PC-3 (cell line): ENCODE measurements around the gene SYP. TPM values are rescaled to one million over a fixed set of nuclear protein-coding genes. Genes with fewer than 3 reads are reported as not detected.

Experiments used
- ATAC-seq: fragments of 200-7000 bp; cut with Tn5 transposase; 2 replicates; pipeline ENCODE4 v1.9.1; 2020; ENCODE audit warnings: mild to moderate bottlenecking, moderate library complexity
- BruUV-seq: library from RNA; stranded (reverse); fragments of 400-500 nt; replicated peaks from 2 replicates; lab custom pipeline; 2021; lab: Mats Ljungman, UMichigan
- CTCF ChIA-PET: fragments of 300-600 bp; sonication (Branson Sonifier 250); formaldehyde crosslinking; loops from one replicate; lab custom pipeline; 2022; ENCODE audit warnings: antibody characterized with exemption; lab: Charles Lee
- POLR2A ChIA-PET: fragments of 300-600 bp; sonication (Branson Sonifier 250); formaldehyde crosslinking; loops from one replicate; lab custom pipeline; 2022; ENCODE audit warnings: antibody characterized with exemption; ENCODE audit not compliant: unreplicated experiment; lab: Charles Lee
- DNase-seq: peaks from one replicate; pipeline ENCODE4 v3.0.0-alpha.2; 2015
- H2AFZ ChIP-seq: fragments of 300-600 bp; sonication (generic); 2 replicates; pipeline ENCODE4 v1.6.0; 2016; ENCODE audit warnings: antibody characterized with exemption, low read length
- H3F3A ChIP-seq: fragments of 300-600 bp; sonication (generic); one replicate; pipeline ENCODE4 v1.6.0; 2017; ENCODE audit warnings: antibody characterized with exemption, low read length, control low read depth, mild to moderate bottlenecking; ENCODE audit not compliant: unreplicated experiment
- H3K27ac ChIP-seq: fragments of 300-600 bp; sonication (generic); 2 replicates; pipeline ENCODE4 v1.5.1; 2016; ENCODE audit warnings: mild to moderate bottlenecking, low read length
- H3K27me3 ChIP-seq: fragments of 300-600 bp; sonication (generic); 2 replicates; pipeline ENCODE4 v1.6.1; 2016; ENCODE audit warnings: low read length, mixed read lengths
- H3K36me3 ChIP-seq: fragments of 300-600 bp; sonication (generic); 2 replicates; pipeline ENCODE4 v1.6.1; 2016; ENCODE audit warnings: low read depth, mixed run types, low read length, mixed read lengths
- H3K4me1 ChIP-seq: fragments of 300-600 bp; sonication (generic); 2 replicates; pipeline ENCODE4 v1.5.1; 2016; ENCODE audit warnings: low read length; ENCODE audit not compliant: insufficient read depth
- H3K4me2 ChIP-seq: fragments of 300-600 bp; sonication (generic); 2 replicates; pipeline ENCODE4 v1.6.0; 2016; ENCODE audit warnings: low read length
- H3K4me3 ChIP-seq: fragments of 300-600 bp; sonication (generic); 2 replicates; pipeline ENCODE4 v1.5.1; 2016; ENCODE audit warnings: mild to moderate bottlenecking, low read length, mixed read lengths
- H3K79me2 ChIP-seq: fragments of 300-600 bp; sonication (generic); 2 replicates; pipeline ENCODE4 v1.6.1; 2017; ENCODE audit warnings: low read length, mixed read lengths
- H3K9ac ChIP-seq: fragments of 300-600 bp; sonication (generic); 2 replicates; pipeline ENCODE4 v1.6.0; 2016; ENCODE audit warnings: mild to moderate bottlenecking, low read length
- H3K9me2 ChIP-seq: fragments of 300-600 bp; sonication (generic); replicated peaks from 2 replicates; pipeline ENCODE4 v1.6.1; 2016; ENCODE audit warnings: mixed run types, low read length, mixed read lengths
- H3K9me3 ChIP-seq: fragments of 300-600 bp; sonication (generic); 2 replicates; pipeline ENCODE4 v1.6.1; 2016; ENCODE audit warnings: low read length, mixed read lengths
- H4K20me1 ChIP-seq: fragments of 300-600 bp; sonication (generic); 2 replicates; pipeline ENCODE4 v1.6.1; 2016; ENCODE audit warnings: low read length, mixed read lengths
- CTCF ChIP-seq: fragments of 300-600 bp; sonication (generic); conservative IDR thresholded peaks from 2 replicates; pipeline ENCODE4 v1.5.1; 2017; ENCODE audit warnings: antibody characterized with exemption, low read depth, mild to moderate bottlenecking, low read length
- EZH2 ChIP-seq: fragments of 300-600 bp; sonication (generic); IDR thresholded peaks from one replicate; pipeline ENCODE4 v1.6.1; 2017; ENCODE audit warnings: antibody characterized with exemption, mild to moderate bottlenecking, low read length; ENCODE audit not compliant: unreplicated experiment
- EZH2phosphoT487 ChIP-seq: fragments of 300-600 bp; sonication (generic); IDR thresholded peaks from 2 replicates; pipeline ENCODE4 v1.6.1; 2018; ENCODE audit warnings: mild to moderate bottlenecking, antibody characterized with exemption, low read length, borderline replicate concordance
- intact Hi-C: fragments of 100-400 bp; cut with micrococcal nuclease; formaldehyde crosslinking; loops from 2 replicates; pipeline ENCODE4 v1.9.0; 2023
- total RNA-seq: library from RNA; depleted of rRNA; stranded (reverse); fragments of >200 nt; gene quantifications from 2 replicates; pipeline ENCODE4 v1.2.3, GENCODE V29; 2014

Gene SYP
- total RNA-seq, 1 experiment from 2014 or later: 0.47 TPM

GRCh38 chrX:49225858-49226257 lies 25.9 kb upstream of the SYP start:
- Histone ChIP-seq H3K79me2 (no peaks in the 10 kb centered on the region), H3K4me1 (no peaks in the 10 kb centered on the region), H4K20me1 (no peaks in the 10 kb centered on the region), H3F3A (no peaks in the 10 kb centered on the region), H3K4me2 (no peak overlapping the region), H3K27ac (no peak overlapping the region), H3K9ac (no peak overlapping the region), H3K9me3 (no peaks in the 10 kb centered on the region), H2AFZ (no peak overlapping the region), H3K36me3 (no peaks in the 10 kb centered on the region), H3K9me2 (no peaks in the 10 kb centered on the region), H3K4me3 (no peak overlapping the region), H3K27me3 (no peaks in the 10 kb centered on the region)
- no peak for DNase-seq
- CTCF ChIA-PET: no interaction called here
- TF ChIP-seq CTCF: no peak
- no peak for TF ChIP-seq EZH2
- TF ChIP-seq EZH2phosphoT487: no peak
- no TSS peak for BruUV-seq
- ATAC-seq: no peak
- POLR2A ChIA-PET: no interaction called here
- intact Hi-C loops: no loop called here

- Histone ChIP-seq H3K4me3 (no peak overlapping the region), H3K79me2 (no peaks in the 10 kb centered on the region), H3K4me1 (no peaks in the 10 kb centered on the region), H3F3A (no peaks in the 10 kb centered on the region), H4K20me1 (no peaks in the 10 kb centered on the region), H3K4me2 (no peak overlapping the region), H2AFZ (no peak overlapping the region), H3K9ac (no peak overlapping the region), H3K27ac (no peak overlapping the region), H3K9me2 (no peaks in the 10 kb centered on the region), H3K36me3 (no peaks in the 10 kb centered on the region), H3K27me3 (no peaks in the 10 kb centered on the region), H3K9me3 (no peaks in the 10 kb centered on the region)
- BruUV-seq: no TSS peak
- no peak for DNase-seq
- intact Hi-C loops: no loop called here
- CTCF ChIA-PET: no interaction called here
- ATAC-seq: no peak
- POLR2A ChIA-PET: no interaction called here
- no peak for TF ChIP-seq EZH2
- no peak for TF ChIP-seq EZH2phosphoT487
- TF ChIP-seq CTCF: no peak
These were observed 21.9 kb upstream of the SYP start for GRCh38 chrX:49221868-49222267.

- H3K9ac ChIP-seq: no peak overlapping the region
- ChIA-PET POLR2A (no interaction called here), CTCF (no interaction called here)
- H3K4me2 ChIP-seq: no peak overlapping the region
- ATAC-seq (no peak), DNase-seq (no peak)
- no peaks in the 10 kb centered on the region for H3K9me3 ChIP-seq
- intact Hi-C loops: no loop called here
- H3K27me3 ChIP-seq: no peaks in the 10 kb centered on the region
- H3K4me3 ChIP-seq: no peak overlapping the region
- no peaks in the 10 kb centered on the region for H3K79me2 ChIP-seq
- H3F3A ChIP-seq: no peaks in the 10 kb centered on the region
- no peaks in the 10 kb centered on the region for H3K36me3 ChIP-seq
- no peaks in the 10 kb centered on the region for H3K4me1 ChIP-seq
- no peaks in the 10 kb centered on the region for H4K20me1 ChIP-seq
- TF ChIP-seq EZH2phosphoT487 (no peak), CTCF (no peak), EZH2 (no peak)
- no peak overlapping the region for H2AFZ ChIP-seq
- no peaks in the 10 kb centered on the region for H3K9me2 ChIP-seq
- no TSS peak for BruUV-seq
- H3K27ac ChIP-seq: no peak overlapping the region
These were observed 20.1 kb upstream of the SYP start for GRCh38 chrX:49220100-49220499.
